Hepatocyte (in vitro differentiated cells): ENCODE results near the gene TSPAN9.

Experiments used
- EZH2phosphoT487 ChIP-seq: fragments of 200-600 bp; sonication (generic); IDR thresholded peaks from one replicate; pipeline ENCODE4 v1.6.1; 2018; ENCODE audit warnings: antibody characterized with exemption, mild to moderate bottlenecking, low read depth, moderate library complexity; ENCODE audit not compliant: unreplicated experiment, severe bottlenecking
- TF ChIP-seq, protein P1 (sequence below): fragments of 200-600 bp; sonication (generic); IDR thresholded peaks from 2 replicates; pipeline ENCODE4 v1.5.1; 2016; ENCODE audit warnings: antibody characterized with exemption, mild to moderate bottlenecking; ENCODE audit not compliant: poor library complexity

GRCh38 chr12:3295225-3295624, 218.0 kb downstream of the TSPAN9 start:
- TF ChIP-seq, protein P1, sequence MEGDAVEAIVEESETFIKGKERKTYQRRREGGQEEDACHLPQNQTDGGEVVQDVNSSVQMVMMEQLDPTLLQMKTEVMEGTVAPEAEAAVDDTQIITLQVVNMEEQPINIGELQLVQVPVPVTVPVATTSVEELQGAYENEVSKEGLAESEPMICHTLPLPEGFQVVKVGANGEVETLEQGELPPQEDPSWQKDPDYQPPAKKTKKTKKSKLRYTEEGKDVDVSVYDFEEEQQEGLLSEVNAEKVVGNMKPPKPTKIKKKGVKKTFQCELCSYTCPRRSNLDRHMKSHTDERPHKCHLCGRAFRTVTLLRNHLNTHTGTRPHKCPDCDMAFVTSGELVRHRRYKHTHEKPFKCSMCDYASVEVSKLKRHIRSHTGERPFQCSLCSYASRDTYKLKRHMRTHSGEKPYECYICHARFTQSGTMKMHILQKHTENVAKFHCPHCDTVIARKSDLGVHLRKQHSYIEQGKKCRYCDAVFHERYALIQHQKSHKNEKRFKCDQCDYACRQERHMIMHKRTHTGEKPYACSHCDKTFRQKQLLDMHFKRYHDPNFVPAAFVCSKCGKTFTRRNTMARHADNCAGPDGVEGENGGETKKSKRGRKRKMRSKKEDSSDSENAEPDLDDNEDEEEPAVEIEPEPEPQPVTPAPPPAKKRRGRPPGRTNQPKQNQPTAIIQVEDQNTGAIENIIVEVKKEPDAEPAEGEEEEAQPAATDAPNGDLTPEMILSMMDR, result no peak
- no peak for TF ChIP-seq EZH2phosphoT487
